Suppressor macrophage treated with lipopolysaccharide for 4 hours (primary cell): ENCODE data around the gene TNFRSF18.

Experiments
- DNase-seq: peaks from one replicate; pipeline ENCODE4 v3.0.0-alpha.2; 2020

TNFRSF18 gene

DNA sequence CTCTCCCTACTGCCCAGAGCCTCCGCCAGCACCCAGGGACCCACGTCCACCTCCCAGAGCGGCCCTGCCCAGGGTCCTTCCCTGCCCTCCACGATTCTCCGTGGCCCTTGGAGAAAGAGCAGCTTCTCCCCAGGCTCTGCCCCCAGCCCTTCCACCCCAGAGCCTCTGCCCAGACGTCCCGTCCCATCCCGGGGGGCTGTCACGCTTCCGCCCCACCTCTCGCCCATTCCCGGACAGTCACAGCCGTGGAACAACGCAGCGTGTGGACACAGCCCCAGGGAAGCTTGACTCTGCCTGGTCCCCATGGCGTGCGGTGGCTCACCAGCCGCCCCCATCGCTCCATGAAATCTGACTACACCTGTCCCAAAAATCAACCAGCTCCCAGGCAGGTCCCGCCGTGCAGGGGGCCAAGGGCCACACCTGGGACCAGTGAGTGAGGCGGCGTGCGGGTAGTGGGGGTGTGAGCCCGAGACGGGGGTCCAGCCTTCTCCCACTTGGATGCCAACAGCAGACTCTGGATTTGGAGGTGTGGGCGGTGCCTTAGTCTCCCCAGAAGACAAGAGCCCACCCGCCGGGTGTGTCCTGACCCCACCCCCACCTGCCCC lies 45.2 kb downstream of the TNFRSF18 start:
- DNase-seq = no peak

DNA sequence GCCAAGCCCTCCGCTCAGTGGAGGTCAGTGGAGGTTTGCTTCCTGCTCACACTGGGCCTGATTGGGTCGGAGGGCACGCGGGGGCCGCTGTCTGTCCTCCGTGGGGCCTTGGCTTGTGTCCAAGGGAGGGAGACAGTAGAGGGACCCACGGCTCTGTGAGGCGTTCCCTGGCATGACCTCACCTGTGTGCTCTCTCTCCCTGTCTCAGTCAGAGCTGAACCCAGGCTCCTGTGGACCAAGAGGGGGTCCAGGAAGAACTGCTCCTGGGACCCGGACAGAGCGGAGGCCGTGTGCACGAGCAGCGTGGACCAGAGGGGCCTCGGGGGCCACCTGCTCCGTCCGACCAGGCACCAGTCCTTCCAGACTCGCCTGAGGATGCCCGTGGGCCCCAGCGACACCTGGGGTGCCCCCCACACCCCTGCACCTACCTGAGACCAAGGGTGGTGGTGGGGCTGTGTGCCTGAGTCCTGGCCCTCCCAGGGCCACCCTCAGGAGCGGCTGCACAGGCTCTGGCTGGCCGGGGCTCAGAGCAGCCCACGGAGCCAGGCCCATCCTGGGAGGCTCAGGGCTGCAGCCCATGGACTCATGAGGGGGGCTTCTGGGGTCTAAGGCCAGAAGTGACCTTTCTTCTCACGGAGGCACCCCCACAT lies 46.0 kb downstream of the TNFRSF18 start:
- DNase-seq = no peak

- peak; percentile 49 for DNase-seq
Observed at GRCh38 chr1:1157914-1158710, 48.3 kb downstream of the TNFRSF18 start.

GRCh38 chr1:1157426-1157913 lies 48.9 kb downstream of the TNFRSF18 start:
- peak; percentile 89 for DNase-seq

DNA sequence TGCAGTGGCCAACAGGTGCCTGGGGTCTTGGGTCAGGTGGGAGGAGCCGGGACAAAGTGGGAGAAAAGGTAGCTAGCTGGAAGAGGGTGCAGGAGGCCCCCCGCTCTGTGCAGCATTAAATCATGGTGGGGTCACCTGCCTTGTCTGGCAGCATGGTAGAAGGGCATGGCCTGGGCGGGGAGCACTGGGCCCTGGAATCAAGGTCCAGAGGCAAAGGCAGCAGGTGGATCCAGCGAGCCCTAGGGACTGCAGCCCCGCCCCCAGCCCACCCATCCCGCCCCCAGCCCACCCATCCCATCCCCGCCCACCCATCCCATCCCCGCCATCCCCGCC lies 49.4 kb downstream of the TNFRSF18 start:
- DNase-seq = no peak

GRCh38 chr1:1156140-1157032 lies 50.0 kb downstream of the TNFRSF18 start:
- DNase-seq = no peak

- no peak for DNase-seq
Observed at GRCh38 chr1:1155258-1155657, 51.1 kb downstream of the TNFRSF18 start.

DNA sequence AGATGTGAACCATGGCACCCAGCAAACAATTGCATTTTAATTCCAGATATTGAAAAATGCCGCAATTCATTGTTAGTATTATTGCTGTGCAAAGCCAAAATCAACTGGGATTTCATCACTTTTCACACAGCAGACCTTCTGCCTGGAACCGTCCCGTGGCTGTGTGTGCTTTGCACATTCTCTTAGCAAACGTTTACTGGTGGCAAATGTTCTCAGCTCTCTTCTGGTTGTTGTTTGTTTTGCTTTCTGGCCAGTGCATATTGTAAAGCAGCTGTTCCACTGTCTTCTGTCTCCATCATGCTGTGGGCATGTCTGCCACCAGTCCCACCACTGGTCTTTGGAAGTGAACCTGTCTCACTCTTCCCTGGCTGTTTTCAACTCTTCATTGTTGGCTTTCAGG lies 52.5 kb downstream of the TNFRSF18 start:
- no peak for DNase-seq
